HT1080 (cell line): ENCODE data around the gene ANKS4B. TPM values are rescaled to one million over a fixed set of nuclear protein-coding genes. Genes with fewer than 3 reads are reported as not detected.
A peak's percentile ranks its signal among the peaks of the same experiment; 100 is the strongest.
"Not testable (repeated sequence)": the region's sequence is repeated elsewhere in the genome, so short reads cannot be mapped to it uniquely, and the experiment has no call there.

ENCODE experiments used
- DNase-seq: peaks from one replicate; pipeline ENCODE4 v3.0.0-alpha.2; 2015; ENCODE audit warnings: low read depth
- total RNA-seq: library from RNA; depleted of rRNA; stranded (reverse); fragments of >200 nt; shearing (Covaris generic); gene quantifications from 2 replicates; pipeline ENCODE4 v1.2.3, GENCODE V29; 2014

ANKS4B gene
- total RNA-seq, 1 experiment from 2014 or later: not detected

GRCh38 chr16:21260870-21261791 is 27.6 kb downstream of the ANKS4B start:
- peak; percentile 88 for DNase-seq

- no peak for DNase-seq
Observed at GRCh38 chr16:21262779-21263639, 29.5 kb downstream of the ANKS4B start.

- DNase-seq: no peak
Observed at GRCh38 chr16:21263640-21264570, 30.4 kb downstream of the ANKS4B start.

- no peak for DNase-seq
Observed at GRCh38 chr16:21264571-21265036, 31.1 kb downstream of the ANKS4B start.

- peak; percentile 36 for DNase-seq
Observed at GRCh38 chr16:21265104-21265837, 31.8 kb downstream of the ANKS4B start.

- DNase-seq: no peak
Observed at GRCh38 chr16:21267298-21267697, 33.8 kb downstream of the ANKS4B start.

- no peak for DNase-seq
Observed at GRCh38 chr16:21268236-21268635, 34.7 kb downstream of the ANKS4B start.

GRCh38 chr16:21272253-21272652 is 38.8 kb downstream of the ANKS4B start:
- DNase-seq: no peak

- not testable (repeated sequence) for DNase-seq
Observed at GRCh38 chr16:21272763-21273162, 39.3 kb downstream of the ANKS4B start.

GRCh38 chr16:21274172-21274726 is 40.8 kb downstream of the ANKS4B start:
- no peak for DNase-seq

- DNase-seq: no peak
Observed at GRCh38 chr16:21275529-21275928, 42.0 kb downstream of the ANKS4B start.

GRCh38 chr16:21276090-21276489 is 42.6 kb downstream of the ANKS4B start:
- no peak for DNase-seq

GRCh38 chr16:21277045-21277926 is 43.8 kb downstream of the ANKS4B start:
- DNase-seq: no peak

- no peak for DNase-seq
Observed at GRCh38 chr16:21277927-21278706, 44.6 kb downstream of the ANKS4B start, which contains the start of gene CRYM. Gene CRYM, minus strand, starts transcription at chr16:21278290. Its CDS starts 39 bp downstream, at chr16:21278251.

GRCh38 chr16:21279501-21279900 is 46.0 kb downstream of the ANKS4B start:
- no peak for DNase-seq

GRCh38 chr16:21281698-21282389 is 48.3 kb downstream of the ANKS4B start:
- no peak for DNase-seq
